GM18861 (cell line): ENCODE measurements around the gene SLC66A3.

Experiments
- ATAC-seq: cut with Tn5 transposase; IDR thresholded peaks from one replicate; pipeline ENCODE4 v1.9.1; 2021; ENCODE audit not compliant: unreplicated experiment

The SLC66A3 gene

DNA sequence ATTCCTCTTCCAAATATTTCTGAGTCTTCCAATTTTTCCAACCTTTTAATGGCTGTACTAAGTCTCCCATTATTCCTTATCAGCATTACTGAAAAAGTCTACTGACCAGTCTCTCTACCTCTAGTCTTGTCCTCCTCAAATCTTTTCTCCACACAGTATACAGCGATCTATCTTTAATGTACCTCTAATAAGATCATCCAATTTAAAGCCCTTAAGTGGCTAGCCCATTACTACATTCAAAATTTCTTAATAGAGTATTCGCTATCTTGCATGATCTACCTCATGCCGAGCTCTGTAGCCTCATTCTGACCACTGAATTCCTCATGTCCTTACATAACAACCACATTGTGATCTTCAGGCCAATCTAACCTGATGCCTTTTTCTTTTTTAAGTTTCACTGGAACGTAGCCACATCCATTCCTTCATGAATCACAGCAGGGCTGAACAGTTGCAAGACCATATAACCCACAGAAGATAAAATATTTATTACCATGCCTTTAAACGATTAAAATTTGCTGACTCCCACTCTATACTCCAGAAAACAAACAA lies 57.9 kb downstream of the SLC66A3 start:
- ATAC-seq = no peak

- ATAC-seq = no peak
Measured at GRCh38 chr2:11213975-11214374, 58.7 kb downstream of the SLC66A3 start.

GRCh38 chr2:11214770-11215169 lies 59.5 kb downstream of the SLC66A3 start:
- ATAC-seq = no peak

DNA sequence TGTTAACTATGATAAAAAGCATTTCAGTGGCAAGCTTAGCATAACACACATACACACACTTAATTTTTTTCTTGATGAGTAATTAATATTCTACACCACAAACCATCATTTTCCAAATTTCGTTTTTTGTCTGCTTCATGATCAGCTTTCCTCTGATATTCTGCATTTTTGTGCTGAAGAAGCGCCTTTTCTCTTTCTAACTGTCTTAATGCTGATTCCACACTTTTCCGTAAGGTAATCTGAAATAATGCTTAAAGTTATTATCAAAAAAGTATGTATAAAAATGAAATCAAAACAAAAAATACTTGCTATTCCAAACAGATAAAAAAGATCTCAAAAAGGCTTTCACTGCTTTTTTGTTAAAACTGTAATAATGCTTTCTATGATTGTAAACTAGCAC lies 60.1 kb downstream of the SLC66A3 start:
- no peak for ATAC-seq

- ATAC-seq = no peak
Measured at GRCh38 chr2:11220445-11220844, 65.2 kb downstream of the SLC66A3 start.

DNA sequence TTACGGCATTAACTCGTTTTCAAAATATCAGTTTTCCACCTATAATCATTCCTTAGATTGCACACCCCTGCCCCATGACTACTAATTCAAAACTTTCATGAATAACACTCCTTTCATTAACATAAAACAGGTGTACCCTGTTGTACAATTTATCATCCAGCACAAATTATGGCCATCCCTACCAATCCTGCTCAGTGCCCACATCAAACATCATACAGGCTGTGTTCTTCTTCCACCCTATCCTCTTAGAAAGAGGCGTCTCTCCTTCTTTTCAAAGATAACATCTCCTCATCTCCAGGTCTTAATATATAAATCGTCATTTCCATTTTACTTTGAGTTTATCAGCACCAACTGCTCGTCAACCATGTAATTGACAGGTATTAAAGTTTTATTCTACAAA lies 67.6 kb downstream of the SLC66A3 start:
- ATAC-seq = no peak

DNA sequence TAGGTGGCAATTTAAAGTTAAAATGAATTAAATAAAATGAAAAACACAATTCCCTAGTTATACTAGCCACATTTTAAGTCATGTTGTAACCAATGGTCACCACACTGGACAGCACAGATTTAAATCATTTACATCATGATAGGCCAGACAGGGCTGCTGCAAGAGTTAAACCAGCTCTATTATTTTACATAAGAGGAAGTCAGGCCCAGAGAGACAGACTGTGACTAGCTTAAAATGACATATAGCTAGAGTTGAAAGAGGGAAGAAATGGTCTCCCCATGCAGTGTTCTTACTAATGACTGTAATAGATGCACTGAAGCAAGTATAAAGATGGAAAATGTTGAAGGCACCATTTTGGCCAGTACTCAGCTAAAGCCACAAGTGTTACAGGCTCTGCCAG lies 69.6 kb downstream of the SLC66A3 start:
- no peak for ATAC-seq

- no peak for ATAC-seq
Measured at GRCh38 chr2:11227595-11227994, 72.3 kb downstream of the SLC66A3 start.
